GM10266 (cell line): Measurements from ENCODE around the gene SLC4A3.

ENCODE experiments used
- DNase-seq: peaks from one replicate; pipeline ENCODE4 v3.0.0; 2012; ENCODE audit errors: extremely low spot score
- CTCF ChIP-seq: IDR thresholded peaks from 2 replicates; pipeline ENCODE4 v1.5.1; 2012; ENCODE audit warnings: mild to moderate bottlenecking, low read depth; ENCODE audit not compliant: control insufficient read depth, insufficient read depth; ENCODE audit errors: missing control alignments

The SLC4A3 gene

GRCh38 chr2:219684721-219685689, 57.6 kb downstream of the SLC4A3 start:
- DNase-seq, result peak; percentile 56
- no peak for TF ChIP-seq CTCF

GRCh38 chr2:219687272-219687671, 59.8 kb downstream of the SLC4A3 start:
- TF ChIP-seq CTCF, result no peak

GRCh38 chr2:219687882-219688559, 60.6 kb downstream of the SLC4A3 start:
- TF ChIP-seq CTCF, result no peak
- no peak for DNase-seq

More at GRCh38 chr2:219687272-219687671, 59.8 kb downstream of the SLC4A3 start:
- DNase-seq, result no peak

- TF ChIP-seq CTCF, result no peak
- DNase-seq, result no peak
These were observed 61.4 kb downstream of the SLC4A3 start for GRCh38 chr2:219688560-219689445.

GRCh38 chr2:219689676-219690628, 62.5 kb downstream of the SLC4A3 start:
- peak; percentile 81 for TF ChIP-seq CTCF
- DNase-seq, result peak; percentile 59

- DNase-seq, result no peak
- TF ChIP-seq CTCF, result no peak
These were observed 64.1 kb downstream of the SLC4A3 start for GRCh38 chr2:219691571-219691970.
